Measurements from ENCODE around the gene GULP1. TPM values are rescaled to one million over a fixed set of nuclear protein-coding genes. Genes with fewer than 3 reads are reported as not detected.

GULP1 gene
- total and polyA plus RNA-seq, 2 experiments from 2014 or later, result 28.3 to 41.2 TPM

DNA sequence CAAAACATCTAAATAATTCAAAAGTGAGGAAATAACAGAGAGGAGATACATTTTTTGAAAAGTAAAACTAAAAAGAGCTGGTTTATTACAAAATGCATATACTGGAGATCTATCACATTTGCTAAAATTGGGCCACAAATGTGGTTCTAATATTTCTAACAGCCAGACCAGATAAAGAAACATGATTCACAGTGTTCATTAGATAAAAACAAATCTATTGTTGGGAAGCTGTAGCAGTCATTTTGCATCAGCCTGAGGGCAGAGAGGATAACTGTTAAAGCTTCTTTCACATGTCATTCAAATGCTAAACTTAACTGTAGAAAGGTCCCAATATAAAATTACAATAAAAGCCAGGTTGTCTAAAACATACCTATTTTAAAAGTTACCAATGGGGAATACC is 148.3 kb downstream of the GULP1 start:
- H3K36me3 ChIP-seq, result no peaks in the 10 kb centered on the region
- H3K4me3 ChIP-seq, result no peak overlapping the region
- DNase-seq (ENCODE audit: low read depth in 1 of 2, low spot score in 1 of 2), result no peak
- H3K27ac ChIP-seq, result peak overlapping the region; percentile 5
- peaks cover 5% of the 10 kb centered on the region for H3K4me1 ChIP-seq (ENCODE audit: low read depth)
- TF ChIP-seq, protein P1, sequence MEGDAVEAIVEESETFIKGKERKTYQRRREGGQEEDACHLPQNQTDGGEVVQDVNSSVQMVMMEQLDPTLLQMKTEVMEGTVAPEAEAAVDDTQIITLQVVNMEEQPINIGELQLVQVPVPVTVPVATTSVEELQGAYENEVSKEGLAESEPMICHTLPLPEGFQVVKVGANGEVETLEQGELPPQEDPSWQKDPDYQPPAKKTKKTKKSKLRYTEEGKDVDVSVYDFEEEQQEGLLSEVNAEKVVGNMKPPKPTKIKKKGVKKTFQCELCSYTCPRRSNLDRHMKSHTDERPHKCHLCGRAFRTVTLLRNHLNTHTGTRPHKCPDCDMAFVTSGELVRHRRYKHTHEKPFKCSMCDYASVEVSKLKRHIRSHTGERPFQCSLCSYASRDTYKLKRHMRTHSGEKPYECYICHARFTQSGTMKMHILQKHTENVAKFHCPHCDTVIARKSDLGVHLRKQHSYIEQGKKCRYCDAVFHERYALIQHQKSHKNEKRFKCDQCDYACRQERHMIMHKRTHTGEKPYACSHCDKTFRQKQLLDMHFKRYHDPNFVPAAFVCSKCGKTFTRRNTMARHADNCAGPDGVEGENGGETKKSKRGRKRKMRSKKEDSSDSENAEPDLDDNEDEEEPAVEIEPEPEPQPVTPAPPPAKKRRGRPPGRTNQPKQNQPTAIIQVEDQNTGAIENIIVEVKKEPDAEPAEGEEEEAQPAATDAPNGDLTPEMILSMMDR (IDR thresholded peaks at IDR 0.05; ENCODE audit: low read depth, low read length), result no peak
- no peaks in the 10 kb centered on the region for H3K9me3 ChIP-seq (ENCODE audit: low read depth)
- no peaks in the 10 kb centered on the region for H3K27me3 ChIP-seq

DNA sequence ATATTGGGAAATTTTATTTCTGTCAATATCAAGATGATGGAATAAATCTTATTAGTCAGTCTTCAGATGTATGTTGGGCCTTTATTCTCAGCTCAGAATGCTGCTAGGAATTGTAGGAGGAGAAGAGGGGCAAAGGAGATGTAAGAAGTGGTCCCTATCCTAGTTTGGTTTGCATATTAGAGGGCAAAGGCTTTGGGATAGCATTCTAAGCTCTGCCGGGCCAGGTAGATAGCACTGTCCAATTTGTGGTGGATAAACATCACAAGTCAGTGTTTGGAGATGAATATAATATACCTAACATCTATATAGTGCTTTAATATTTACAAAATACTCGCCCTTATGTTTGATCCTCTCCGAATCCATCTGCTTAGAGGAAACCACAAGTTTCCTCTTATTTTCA is 149.2 kb downstream of the GULP1 start:
- Histone ChIP-seq H3K27ac (no peak overlapping the region), H3K4me3 (no peak overlapping the region), H3K9me3 (ENCODE audit: low read depth) (no peaks in the 10 kb centered on the region), H3K27me3 (no peaks in the 10 kb centered on the region), H3K4me1 (ENCODE audit: low read depth) (peaks cover 5% of the 10 kb centered on the region), H3K36me3 (no peaks in the 10 kb centered on the region)
- DNase-seq (ENCODE audit: low read depth in 1 of 2, low spot score in 1 of 2), result no peak
- TF ChIP-seq, protein P1 (IDR thresholded peaks at IDR 0.05; ENCODE audit: low read depth, low read length), result no peak

DNA sequence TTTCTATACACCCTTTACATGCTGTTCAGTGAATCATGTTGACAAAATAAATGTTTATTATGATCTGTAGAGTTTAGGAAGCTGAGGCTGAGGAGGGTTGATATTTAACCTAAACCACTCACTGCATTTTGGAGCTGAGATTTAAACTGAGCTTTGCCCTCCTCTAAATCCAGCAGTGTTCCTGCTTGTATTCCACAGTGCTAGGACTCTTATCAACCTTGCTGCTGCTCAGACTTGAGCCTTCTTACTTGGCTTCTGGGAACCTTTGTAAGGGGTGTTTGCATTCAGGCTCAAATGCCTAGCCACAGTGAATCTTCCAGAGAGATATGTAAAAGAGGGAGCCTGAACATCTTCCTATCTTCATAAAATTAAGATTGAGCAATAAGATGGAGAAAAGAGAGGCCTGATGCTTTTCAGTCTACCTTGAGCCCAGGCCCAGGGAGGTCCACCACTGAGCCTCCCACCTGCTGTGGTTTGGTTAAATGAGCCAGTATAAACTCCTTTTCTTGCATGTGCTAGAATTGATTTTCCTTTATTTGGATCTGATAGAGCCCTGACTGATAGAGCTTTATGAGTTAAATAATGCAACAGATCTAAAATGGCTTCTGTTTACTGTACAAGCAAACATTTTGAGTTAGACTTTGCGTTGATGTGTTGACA is 149.7 kb downstream of the GULP1 start:
- Histone ChIP-seq H3K4me1 (ENCODE audit: low read depth) (peaks cover 5% of the 10 kb centered on the region), H3K27me3 (no peaks in the 10 kb centered on the region), H3K9me3 (ENCODE audit: low read depth) (no peaks in the 10 kb centered on the region), H3K36me3 (no peaks in the 10 kb centered on the region), H3K27ac (peak overlapping the region; percentile 34), H3K4me3 (no peak overlapping the region)
- TF ChIP-seq, protein P1 (IDR thresholded peaks at IDR 0.05; ENCODE audit: low read depth, low read length), result no peak
- peak in 1 of 2 donors; percentile 5 for DNase-seq (ENCODE audit: low read depth in 1 of 2, low spot score in 1 of 2)

DNA sequence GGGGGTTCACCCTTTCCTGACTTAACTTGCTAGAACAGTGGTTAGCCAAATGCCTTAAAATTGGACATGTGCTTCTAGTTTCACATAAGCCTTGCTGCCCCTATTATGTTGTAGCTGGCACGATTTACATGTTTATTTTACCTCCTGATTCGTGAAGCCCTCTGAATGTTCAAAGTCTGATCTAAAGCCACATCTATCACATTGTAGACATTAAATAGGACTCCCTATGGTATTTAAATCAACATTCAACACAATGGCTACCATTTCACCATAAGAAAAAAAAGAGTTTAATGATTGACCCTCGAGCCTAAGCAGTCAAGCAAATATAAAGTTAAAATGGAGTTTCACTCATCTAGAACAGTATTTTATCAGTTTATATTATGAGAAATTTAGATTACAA is 151.5 kb downstream of the GULP1 start:
- Histone ChIP-seq H3K9me3 (ENCODE audit: low read depth) (no peaks in the 10 kb centered on the region), H3K27me3 (no peaks in the 10 kb centered on the region), H3K4me3 (no peak overlapping the region), H3K36me3 (no peaks in the 10 kb centered on the region), H3K4me1 (ENCODE audit: low read depth) (peaks cover 5% of the 10 kb centered on the region), H3K27ac (no peak overlapping the region)
- DNase-seq (ENCODE audit: low read depth in 1 of 2, low spot score in 1 of 2), result no peak
- TF ChIP-seq, protein P1 (IDR thresholded peaks at IDR 0.05; ENCODE audit: low read depth, low read length), result no peak

DNA sequence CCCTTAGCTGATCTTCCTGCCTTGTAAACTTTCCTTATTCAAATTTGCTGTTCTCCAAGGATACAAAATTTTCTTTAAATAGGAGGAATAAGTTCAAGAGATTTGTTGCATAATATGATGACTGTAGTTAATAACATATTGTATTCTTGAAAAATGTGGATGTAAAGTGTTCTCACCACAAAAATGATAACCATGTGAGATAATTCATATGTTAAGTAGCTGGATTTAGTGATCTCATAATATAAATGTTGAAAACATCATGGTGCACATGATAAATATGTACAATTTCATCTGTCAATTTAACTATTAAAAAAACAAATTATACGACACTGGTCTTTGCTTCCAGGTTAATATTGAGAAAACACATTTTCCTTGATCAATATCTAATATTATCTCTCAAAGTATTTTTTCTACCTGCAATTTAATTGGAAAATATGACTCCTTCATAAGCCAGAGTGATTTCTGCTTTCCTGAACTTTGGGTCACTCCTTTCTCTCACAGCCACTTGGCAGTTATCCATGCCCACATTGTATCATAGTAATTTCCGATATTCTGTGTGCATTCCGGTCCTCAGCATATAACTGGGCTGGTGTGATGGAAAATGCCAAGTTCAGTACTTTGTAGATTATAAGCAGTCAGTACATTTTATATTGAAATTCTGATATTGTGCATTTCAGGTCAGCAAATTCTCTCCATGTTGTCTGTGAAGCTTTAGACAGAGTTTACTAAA is 152.6 kb downstream of the GULP1 start:
- Histone ChIP-seq H3K4me3 (no peak overlapping the region), H3K36me3 (no peaks in the 10 kb centered on the region), H3K27ac (no peak overlapping the region), H3K27me3 (no peaks in the 10 kb centered on the region), H3K4me1 (ENCODE audit: low read depth) (peaks cover 5% of the 10 kb centered on the region), H3K9me3 (ENCODE audit: low read depth) (no peaks in the 10 kb centered on the region)
- peak in 1 of 2 donors; percentile 16 for DNase-seq (ENCODE audit: low read depth in 1 of 2, low spot score in 1 of 2)
- TF ChIP-seq, protein P1 (IDR thresholded peaks at IDR 0.05; ENCODE audit: low read depth, low read length), result no peak

Measured in cardiac muscle cell (in vitro differentiated cells and primary cell).